GM12878 (cell line): ENCODE results near the gene PHKB. TPM values are rescaled to one million over a fixed set of nuclear protein-coding genes. Genes with fewer than 3 reads are reported as not detected.

Source experiments
- ATF3 ChIP-seq: IDR thresholded peaks from 2 replicates; pipeline ENCODE4 v1.6.1; 2011; ENCODE audit warnings: low read depth, mild to moderate bottlenecking, low read length, moderate library complexity, borderline replicate concordance; ENCODE audit errors: extremely low read depth
- ATF7 ChIP-seq: fragments of 450-650 bp; IDR thresholded peaks from 2 replicates; pipeline ENCODE4 v1.6.1; 2016; ENCODE audit warnings: low read depth, mild to moderate bottlenecking
- BACH1 ChIP-seq: fragments of 450-650 bp; IDR thresholded peaks from 2 replicates; pipeline ENCODE4 v1.6.1; 2017; ENCODE audit warnings: mild to moderate bottlenecking, borderline replicate concordance
- BCL11A ChIP-seq: IDR thresholded peaks from 2 replicates; pipeline ENCODE4 v1.6.1; 2011; ENCODE audit warnings: low read depth, low read length
- BCL3 ChIP-seq: IDR thresholded peaks from 2 replicates; pipeline ENCODE4 v1.6.1; 2011; ENCODE audit warnings: borderline replicate concordance, low read depth, mild to moderate bottlenecking, moderate library complexity, low read length; ENCODE audit not compliant: insufficient read depth, poor library complexity, severe bottlenecking
- CREB1 ChIP-seq: IDR thresholded peaks from 2 replicates; pipeline ENCODE4 v1.6.1; 2012; ENCODE audit warnings: low read depth, mild to moderate bottlenecking, inconsistent platforms
- DPF2 ChIP-seq: fragments of 450-650 bp; IDR thresholded peaks from 2 replicates; pipeline ENCODE4 v1.6.1; 2017; ENCODE audit warnings: mild to moderate bottlenecking
- E2F8 ChIP-seq: fragments of 450-650 bp; IDR thresholded peaks from 2 replicates; pipeline ENCODE4 v1.6.1; 2018; ENCODE audit warnings: mild to moderate bottlenecking, low read depth, moderate library complexity; ENCODE audit not compliant: partially characterized antibody
- EP300 ChIP-seq, 2 experiments: fragments of 150-350 bp in 1 of 2; IDR thresholded peaks; 2 replicates each; pipeline ENCODE4 v1.6.1; 2011 to 2012; ENCODE audit warnings: low read depth in 2 of 2, low read length in 2 of 2, borderline replicate concordance in 1 of 2, improper control_type of control experiment in 1 of 2, inconsistent platforms in 1 of 2; ENCODE audit not compliant: control insufficient read depth in 1 of 2
- GABPA ChIP-seq: IDR thresholded peaks from 2 replicates; pipeline ENCODE4 v1.6.1; 2014; ENCODE audit warnings: antibody characterized with exemption, low read depth, mild to moderate bottlenecking, inconsistent platforms
- HDAC6 ChIP-seq: fragments of 200-600 bp; sonication (generic); IDR thresholded peaks from one replicate; pipeline ENCODE4 v1.8.0; 2017; ENCODE audit warnings: antibody characterized with exemption; ENCODE audit not compliant: unreplicated experiment
- LARP7 ChIP-seq: fragments of 450-650 bp; IDR thresholded peaks from 2 replicates; pipeline ENCODE4 v1.6.1; 2017; ENCODE audit warnings: mild to moderate bottlenecking
- MEF2B ChIP-seq: fragments of 450-650 bp; IDR thresholded peaks from 2 replicates; pipeline ENCODE4 v1.6.1; 2018; ENCODE audit warnings: mild to moderate bottlenecking, moderate library complexity; ENCODE audit not compliant: partially characterized antibody, poor library complexity, severe bottlenecking
- MLLT1 ChIP-seq: fragments of 450-650 bp; IDR thresholded peaks from 2 replicates; pipeline ENCODE4 v1.6.1; 2016; ENCODE audit warnings: mild to moderate bottlenecking
- MXI1 ChIP-seq: fragments of 150-350 bp; IDR thresholded peaks from 2 replicates; pipeline ENCODE4 v1.6.1; 2011; ENCODE audit warnings: low read depth, mild to moderate bottlenecking, inconsistent platforms, low read length, improper control_type of control experiment
- NR2F1 ChIP-seq: fragments of 450-650 bp; conservative IDR thresholded peaks from 2 replicates; pipeline ENCODE4 v1.6.1; 2017; ENCODE audit warnings: mild to moderate bottlenecking
- PAX8 ChIP-seq: fragments of 450-650 bp; IDR thresholded peaks from 2 replicates; pipeline ENCODE4 v1.6.1; 2017; ENCODE audit warnings: mild to moderate bottlenecking, moderate library complexity
- POLR2AphosphoS2 ChIP-seq: IDR thresholded peaks from 2 replicates; pipeline ENCODE4 v1.6.1; 2011; ENCODE audit warnings: low read depth, mild to moderate bottlenecking, low read length, improper control_type of control experiment, moderate library complexity
- RUNX3 ChIP-seq: IDR thresholded peaks from 2 replicates; pipeline ENCODE4 v1.6.1; 2012; ENCODE audit warnings: low read length, inconsistent platforms
- SIN3A ChIP-seq: IDR thresholded peaks from 2 replicates; pipeline ENCODE4 v1.6.1; 2012; ENCODE audit warnings: low read depth, low read length, improper control_type of control experiment
- SMAD1 ChIP-seq: fragments of 450-650 bp; IDR thresholded peaks from 2 replicates; pipeline ENCODE4 v1.6.1; 2018; ENCODE audit warnings: mild to moderate bottlenecking, low read depth; ENCODE audit not compliant: partially characterized antibody
- SMARCA5 ChIP-seq: fragments of 450-650 bp; IDR thresholded peaks from 2 replicates; pipeline ENCODE4 v1.6.1; 2017; ENCODE audit warnings: mild to moderate bottlenecking
- SP1 ChIP-seq: IDR thresholded peaks from one replicate; pipeline ENCODE4 v1.6.1; 2011; ENCODE audit warnings: low read depth, low read length
- SREBF1 ChIP-seq: IDR thresholded peaks from 2 replicates; pipeline ENCODE4 v1.6.1; 2012; ENCODE audit warnings: mild to moderate bottlenecking, low read length
- ZBED1 ChIP-seq: IDR thresholded peaks from 2 replicates; pipeline ENCODE4 v1.6.1; 2016; ENCODE audit warnings: borderline replicate concordance
- ZSCAN29 ChIP-seq: fragments of 450-650 bp; IDR thresholded peaks from 2 replicates; pipeline ENCODE4 v1.6.1; 2017; ENCODE audit warnings: mild to moderate bottlenecking, moderate library complexity
- polyA plus RNA-seq, 11 experiments: library from polyadenylated mRNA; depleted of rRNA in 4 of 11; unstranded in 6 of 11; stranded (reverse) in 5 of 11; fragments of >200 nt; fragmentation: Nextera tagmentation in 4 of 11; fragmentation: Illumina TruSeq in 1 of 11; extraction: Ambion mirVana in 4 of 11; extraction: Trizol in 1 of 11; gene quantifications; 1 replicate in 1 of 11; 2 replicates in 10 of 11; pipeline versions ENCODE4 v1.2.1 to v1.2.3, GENCODE V29; 2011 to 2016; ENCODE audit warnings: inconsistent platforms in 2 of 11, missing spikeins in 2 of 11, low read depth in 1 of 11
- total RNA-seq, 4 experiments: library from RNA; depleted of rRNA in 3 of 4; stranded (reverse); fragments of >200 nt in 3 of 4; fragmentation: Illumina TruSeq in 1 of 4; extraction: Trizol in 1 of 4; gene quantifications; 2 replicates each; pipeline versions ENCODE4 v1.2.1 to v1.2.3, GENCODE V29; 2013 to 2021

PHKB gene
- total and polyA plus RNA-seq, 10 of the 15 experiments (the other 5 are each of a cell fraction or from before 2014, with no cell fraction given): 14.2 to 65.6 (median 37.0) TPM

GRCh38 chr16:47523342-47524006, 62.3 kb downstream of the PHKB start (continued):
- no peak for TF ChIP-seq MLLT1
- TF ChIP-seq HDAC6: no peak
- TF ChIP-seq ATF7: peak; percentile 55
- TF ChIP-seq BACH1: no peak
- TF ChIP-seq E2F8: no peak
- TF ChIP-seq PAX8: no peak
- TF ChIP-seq NR2F1: no peak
- TF ChIP-seq SMAD1: no peak
- TF ChIP-seq SMARCA5: no peak
- no peak for TF ChIP-seq SIN3A
- TF ChIP-seq MXI1: no peak; the same call in 1 of the 2 replicates
- no peak for TF ChIP-seq MEF2B
- TF ChIP-seq BCL3: no peak
- no peak for TF ChIP-seq RUNX3
- no peak for TF ChIP-seq GABPA
- TF ChIP-seq DPF2: peak; percentile 78; the same call in 1 of the 2 replicates
- no peak for TF ChIP-seq ZSCAN29
- TF ChIP-seq SREBF1: peak; percentile 46; the same call in 1 of the 2 replicates
- peak in 1 of 2 experiments; percentile 79; a peak in 1 of 4 replicates for TF ChIP-seq EP300 (IDR thresholded peaks at IDR 0.05; ENCODE audit: borderline replicate concordance in 1 of 2, control insufficient read depth in 1 of 2, low read depth in 2 of 2, low read length in 2 of 2)
- no peak for TF ChIP-seq LARP7
- TF ChIP-seq CREB1: no peak
- no peak for TF ChIP-seq BCL11A
- no peak for TF ChIP-seq POLR2AphosphoS2
- TF ChIP-seq ATF3: no peak
- peak; percentile 49; the same call in 1 of the 2 replicates for TF ChIP-seq ZBED1
- no peak for TF ChIP-seq SP1
